Left colon (tissue), 2 donors: ENCODE results near the gene FGD5. TPM values are rescaled to one million over a fixed set of nuclear protein-coding genes. Genes with fewer than 3 reads are reported as not detected.

ENCODE experiments used
- ATAC-seq: fragments of 200-7000 bp; cut with Tn5 transposase; one replicate; pipeline ENCODE4 v1.9.1; 2020; ENCODE audit warnings: mild to moderate bottlenecking, moderate library complexity
- DNase-seq, 2 donors: peaks; one replicate each; pipeline ENCODE4 v3.0.0-alpha.2; 2020
- intact Hi-C, 2 donors: fragments of 100-400 bp; cut with DNase I in 1 of 2; cut with micrococcal nuclease in 1 of 2; formaldehyde crosslinking; loops; one replicate each; pipeline versions ENCODE4 v1.11.2 to v1.14.0; 2022; cut with DNase I, micrococcal nuclease
- total RNA-seq, 2 donors: library from RNA; stranded (reverse); fragmentation: NEBNext Ultra II Directional; extraction: Animal tissue kit (Norgen Biotek cat#: 25700); gene quantifications; one replicate each; pipeline ENCODE4 v1.2.1, GENCODE V29; 2021
- donor health status: DM: no; HTN: no; CAD: no.
- donor health status: DM: yes; HTN: yes; CAD: no.

The FGD5 gene
- total RNA-seq, 2 donors from 2014 or later: 5.8 to 9.8 TPM

DNA sequence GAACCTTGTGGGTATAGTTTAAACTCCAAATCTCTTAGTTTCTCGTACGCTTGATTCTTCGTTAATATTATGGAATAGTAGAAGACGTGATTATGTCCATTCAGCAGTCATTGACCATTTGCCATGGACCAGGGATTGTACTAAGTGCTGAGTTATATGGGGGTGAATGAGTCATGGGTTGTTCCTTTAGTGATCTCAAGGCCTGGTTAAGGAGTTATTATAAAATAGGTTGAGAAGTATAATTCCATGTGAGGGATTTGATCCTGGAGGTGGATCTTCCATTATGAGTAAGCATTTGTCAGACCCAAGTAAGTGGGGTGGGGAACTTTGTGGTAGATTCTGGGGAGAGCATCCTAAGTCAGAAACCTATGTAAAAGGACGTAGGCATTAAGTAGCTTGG lies 144.0 kb downstream of the FGD5 start:
- ATAC-seq: no peak
- DNase-seq: no peak
- intact Hi-C loops: no loop called here

DNA sequence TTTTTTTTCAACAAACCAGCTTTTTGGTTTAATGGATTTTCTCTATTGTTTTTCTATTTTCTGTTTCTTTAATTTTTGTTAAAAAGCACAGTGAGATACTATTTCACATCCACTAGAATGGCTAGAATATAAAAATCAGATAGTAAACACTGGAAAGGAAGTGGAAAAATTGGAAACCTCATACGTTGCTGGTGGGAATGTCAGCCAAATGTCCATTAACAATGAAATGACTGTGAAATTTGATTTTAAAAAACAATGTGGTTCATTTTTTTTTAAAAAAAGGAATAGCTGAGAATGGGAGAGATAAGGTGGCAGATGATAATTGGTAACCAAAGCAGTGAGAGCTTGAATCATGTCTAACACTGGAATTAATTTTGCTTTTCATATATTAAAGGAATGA lies 148.5 kb downstream of the FGD5 start:
- no peak for ATAC-seq
- DNase-seq: no peak
- intact Hi-C loops: no loop called here

DNA sequence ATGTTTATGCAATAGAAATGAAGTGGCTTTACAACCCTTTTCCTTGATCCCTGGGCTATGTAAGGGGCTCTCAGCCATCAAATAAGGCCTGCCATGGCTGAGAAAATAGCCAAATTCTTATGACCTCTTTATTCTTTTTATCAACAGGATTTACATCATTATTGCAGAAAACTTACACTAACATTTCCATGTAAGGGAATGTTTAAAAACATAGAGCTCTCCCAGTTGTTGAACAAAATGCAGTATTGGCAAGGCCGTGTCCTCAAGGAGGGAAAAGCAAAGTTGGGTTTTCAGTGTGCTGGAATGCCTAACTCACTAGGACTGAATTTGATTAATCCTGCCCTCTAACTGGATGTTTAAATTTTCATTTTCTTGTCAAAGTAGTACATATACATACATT lies 150.9 kb downstream of the FGD5 start:
- no peak for DNase-seq
- intact Hi-C loops: no loop called here
- ATAC-seq: no peak

DNA sequence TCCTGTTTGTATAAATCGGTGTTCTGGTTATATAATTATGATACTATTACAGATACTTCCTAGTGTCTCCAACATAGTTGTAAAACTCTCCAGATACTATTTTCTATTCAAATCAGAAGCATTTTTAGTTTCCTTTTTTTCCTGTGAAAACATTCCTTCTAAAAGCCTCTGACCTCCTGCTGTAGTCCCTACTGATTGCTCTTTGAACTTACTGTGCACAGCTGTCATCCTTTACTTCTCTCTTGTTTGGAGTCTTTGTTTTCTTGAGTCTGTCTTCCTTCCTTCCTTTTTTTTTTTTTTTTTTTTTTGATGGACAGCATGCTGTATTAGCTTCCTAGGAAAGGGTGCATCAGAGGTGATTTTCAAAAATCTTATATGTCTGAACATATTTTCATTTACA lies 157.6 kb downstream of the FGD5 start:
- peak; percentile 24 for ATAC-seq
- intact Hi-C loops: no loop called here
- DNase-seq: no peak

DNA sequence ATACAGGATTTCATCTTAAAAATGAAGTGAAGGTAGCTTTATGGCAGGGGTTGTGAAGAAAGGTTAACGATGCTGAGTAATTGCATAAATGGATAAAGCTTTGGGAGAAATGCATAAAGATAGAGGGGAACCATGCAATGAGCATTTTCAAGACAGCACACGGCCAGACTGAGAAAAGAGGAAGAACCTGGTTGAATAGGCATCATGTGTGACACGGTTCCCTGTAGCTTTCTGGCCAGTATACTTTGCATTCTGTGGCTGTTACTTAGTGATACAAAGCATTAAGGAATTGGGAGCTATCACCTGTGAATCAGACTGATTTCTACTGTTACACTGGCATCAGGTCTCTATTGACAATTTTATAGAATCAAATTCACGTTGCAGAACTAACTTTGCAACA lies 161.9 kb downstream of the FGD5 start:
- intact Hi-C loops: no loop called here
- ATAC-seq (no peak), DNase-seq (no peak)

Other genes starting within 250 kb of the FGD5 start
- gene CCDC174, start 167.2 kb upstream of the FGD5 start, total RNA-seq: 10 to 100 TPM; 18.5 to 20.0 TPM
- under 1 TPM in 1 of 2 donors, not detected in 1; 0.21 TPM for gene C3orf20, start 143.8 kb upstream of the FGD5 start, total RNA-seq
- gene NR2C2, start 128.6 kb downstream of the FGD5 start, total RNA-seq: 10 to 100 TPM; 41.8 to 43.6 TPM
- gene MRPS25, start 246.4 kb downstream of the FGD5 start, total RNA-seq: 10 to 100 TPM; 68.3 to 82.7 TPM